ENCODE measurements around the gene OPCML. TPM values are rescaled to one million over a fixed set of nuclear protein-coding genes. Genes with fewer than 3 reads are reported as not detected.

Gene OPCML
- total RNA-seq, 1 experiment from 2014 or later, result 0.07 TPM

DNA sequence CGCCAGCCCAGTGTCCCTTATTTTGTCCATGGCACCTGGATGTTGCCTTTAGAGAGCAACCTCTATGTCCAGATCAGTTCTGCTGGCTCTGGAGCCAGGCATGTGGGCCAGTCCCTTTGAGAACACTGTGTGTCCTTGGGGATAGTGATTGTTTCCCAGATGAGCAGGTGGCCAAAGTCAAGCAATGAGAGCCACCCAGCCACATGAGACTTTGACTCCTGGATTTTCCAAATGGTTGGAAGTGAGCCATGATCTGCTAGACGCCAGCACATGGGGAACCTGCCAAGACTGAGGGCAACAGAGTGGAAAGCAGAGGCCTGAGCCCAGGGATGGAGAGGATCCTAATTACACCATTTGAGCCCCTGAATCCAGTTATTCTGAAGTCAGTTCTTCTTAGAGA, 479.8 kb downstream of the OPCML start:
- DNase-seq (ENCODE audit: low read depth), result no peak
- in situ Hi-C loops (cut with HindIII; ENCODE audit: low pct_unique_long_range_greater_than_20kb, low sequenced_read_pairs), result no loop called here

GRCh38 chr11:133049244-133050019, 482.9 kb downstream of the OPCML start:
- in situ Hi-C loops (cut with HindIII; ENCODE audit: low pct_unique_long_range_greater_than_20kb, low sequenced_read_pairs), result no loop called here
- no peak for DNase-seq (ENCODE audit: low read depth)

GRCh38 chr11:133048270-133048669, 484.0 kb downstream of the OPCML start:
- DNase-seq (ENCODE audit: low read depth), result no peak
- in situ Hi-C loops (cut with HindIII; ENCODE audit: low pct_unique_long_range_greater_than_20kb, low sequenced_read_pairs), result no loop called here

GRCh38 chr11:133047771-133048115, 484.6 kb downstream of the OPCML start:
- in situ Hi-C loops (cut with HindIII; ENCODE audit: low pct_unique_long_range_greater_than_20kb, low sequenced_read_pairs), result no loop called here
- no peak for DNase-seq (ENCODE audit: low read depth)

DNA sequence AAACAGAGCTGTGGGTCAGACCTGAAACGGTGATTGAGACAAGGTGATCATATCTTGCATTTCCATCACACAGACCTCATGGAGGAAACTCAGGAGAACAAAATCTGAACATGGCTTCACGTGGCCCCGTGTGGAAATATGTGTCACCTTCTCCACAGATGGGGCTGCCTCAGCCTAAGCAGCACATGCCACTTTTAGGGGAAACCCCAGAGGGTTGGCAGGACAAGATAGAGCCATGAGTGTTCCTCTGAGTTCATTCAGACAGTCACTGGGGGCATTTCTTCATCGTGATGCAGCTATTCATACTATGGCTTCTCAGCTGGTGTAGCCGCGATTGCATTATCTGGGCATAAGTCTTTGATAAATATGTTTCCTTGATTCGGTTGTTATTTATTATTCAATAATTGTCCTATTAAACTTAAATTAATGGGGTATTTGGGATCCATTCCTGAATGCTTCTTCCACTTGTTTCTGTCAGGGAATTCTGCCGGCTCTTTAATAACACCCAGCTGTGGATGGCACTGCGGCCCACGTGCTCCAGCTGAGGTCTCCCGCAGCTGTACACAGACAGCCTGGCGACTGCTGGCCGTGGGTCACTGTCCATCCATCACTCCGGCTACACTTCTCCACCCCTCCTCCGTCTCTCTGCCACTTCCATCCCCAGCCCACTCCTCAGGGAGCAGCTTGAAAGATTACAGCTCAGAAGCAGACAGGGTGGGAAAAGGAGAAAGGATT, 485.1 kb downstream of the OPCML start:
- in situ Hi-C loops (cut with HindIII; ENCODE audit: low pct_unique_long_range_greater_than_20kb, low sequenced_read_pairs), result no loop called here
- no peak for DNase-seq (ENCODE audit: low read depth)

- DNase-seq (ENCODE audit: low read depth), result no peak
- in situ Hi-C loops (cut with HindIII; ENCODE audit: low pct_unique_long_range_greater_than_20kb, low sequenced_read_pairs), result no loop called here
These were observed 486.0 kb downstream of the OPCML start for GRCh38 chr11:133046252-133046651.

DNA sequence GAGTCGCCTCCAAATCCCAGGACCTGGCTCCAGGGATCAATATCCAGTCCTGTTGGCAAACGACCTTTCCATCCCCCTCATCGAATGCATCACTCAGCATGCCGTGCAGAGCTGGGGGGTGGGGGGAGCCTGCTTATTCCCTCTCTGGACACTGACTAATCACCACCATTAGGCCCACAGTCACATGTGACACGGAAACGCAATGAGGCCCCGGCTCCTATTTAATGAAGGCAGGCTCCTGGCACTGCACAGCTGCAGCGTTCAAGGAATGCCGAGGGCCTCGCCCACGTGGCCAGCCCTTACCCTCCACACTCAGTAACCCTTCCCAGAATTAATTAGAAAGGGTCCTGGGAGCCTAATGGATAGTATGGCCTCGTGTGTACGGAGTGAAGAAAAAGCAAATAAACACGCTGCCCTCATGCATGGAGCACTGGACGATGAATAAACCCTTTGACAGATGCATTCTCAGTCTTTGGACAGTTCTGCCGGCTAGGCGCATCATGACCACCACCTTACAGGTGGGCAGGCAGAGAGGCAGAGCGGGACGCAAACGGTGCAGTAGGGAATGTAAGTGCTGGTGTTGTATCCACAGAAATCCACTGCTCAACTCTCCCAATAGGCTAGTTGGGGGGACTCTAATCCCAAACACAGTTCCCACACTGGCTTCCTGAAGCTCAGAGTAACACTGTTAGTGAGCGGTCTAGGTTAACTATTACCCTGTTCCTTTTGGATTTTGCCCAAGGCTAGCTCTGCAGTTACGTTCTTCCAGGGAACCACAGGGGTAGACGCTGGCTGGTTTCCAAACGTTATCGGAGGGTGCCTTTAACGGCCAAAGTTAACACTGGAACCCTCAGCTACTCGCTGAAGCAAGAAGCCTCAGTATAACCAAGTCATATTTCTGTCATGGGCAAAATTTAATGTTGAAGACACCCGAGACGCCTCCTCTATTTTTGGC, 490.1 kb downstream of the OPCML start:
- in situ Hi-C loops (cut with HindIII; ENCODE audit: low pct_unique_long_range_greater_than_20kb, low sequenced_read_pairs), result no loop called here
- peak; percentile 43 for DNase-seq (ENCODE audit: low read depth)

- DNase-seq (ENCODE audit: low read depth), result no peak
- in situ Hi-C loops (cut with HindIII; ENCODE audit: low pct_unique_long_range_greater_than_20kb, low sequenced_read_pairs), result no loop called here
These were observed 491.1 kb downstream of the OPCML start for GRCh38 chr11:133041181-133041580.

DNA sequence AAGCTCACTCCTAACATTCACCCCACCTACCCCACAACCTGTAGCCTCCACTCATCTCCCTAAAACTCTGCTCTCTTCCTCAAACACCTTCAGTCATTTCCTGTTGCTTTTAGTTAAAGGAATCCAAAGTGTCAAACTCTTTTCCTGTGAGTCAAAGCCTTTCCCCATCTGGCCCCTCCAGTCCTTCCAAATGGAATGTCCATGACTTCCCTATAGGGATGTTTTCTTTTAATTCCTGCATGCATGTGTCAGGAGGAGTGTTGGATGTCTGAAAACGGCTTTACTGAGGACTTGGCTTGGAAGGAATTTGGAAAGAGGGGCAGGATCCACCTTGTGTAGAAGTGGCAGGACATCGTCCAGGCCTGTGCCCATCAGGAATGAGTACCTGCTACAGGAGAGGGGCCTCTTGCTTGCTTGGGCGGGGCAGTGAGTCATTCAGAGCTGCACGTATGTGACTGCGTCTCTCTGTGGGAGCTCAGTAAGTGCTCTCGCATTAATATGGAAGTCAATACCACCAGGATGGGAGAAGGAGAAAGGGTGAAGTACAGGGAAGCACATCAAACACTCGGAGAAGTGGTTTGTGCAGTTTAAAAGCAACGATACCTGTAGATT, 491.9 kb downstream of the OPCML start:
- DNase-seq (ENCODE audit: low read depth), result no peak
- in situ Hi-C loops (cut with HindIII; ENCODE audit: low pct_unique_long_range_greater_than_20kb, low sequenced_read_pairs), result no loop called here

- in situ Hi-C loops (cut with HindIII; ENCODE audit: low pct_unique_long_range_greater_than_20kb, low sequenced_read_pairs), result no loop called here
- no peak for DNase-seq (ENCODE audit: low read depth)
These were observed 493.5 kb downstream of the OPCML start for GRCh38 chr11:133038850-133039249.

- no peak for DNase-seq (ENCODE audit: low read depth)
- in situ Hi-C loops (cut with HindIII; ENCODE audit: low pct_unique_long_range_greater_than_20kb, low sequenced_read_pairs), result no loop called here
These were observed 497.4 kb downstream of the OPCML start for GRCh38 chr11:133034929-133035328.

- no peak for DNase-seq (ENCODE audit: low read depth)
- in situ Hi-C loops (cut with HindIII; ENCODE audit: low pct_unique_long_range_greater_than_20kb, low sequenced_read_pairs), result no loop called here
These were observed 503.2 kb downstream of the OPCML start for GRCh38 chr11:133029107-133029506.

DNA sequence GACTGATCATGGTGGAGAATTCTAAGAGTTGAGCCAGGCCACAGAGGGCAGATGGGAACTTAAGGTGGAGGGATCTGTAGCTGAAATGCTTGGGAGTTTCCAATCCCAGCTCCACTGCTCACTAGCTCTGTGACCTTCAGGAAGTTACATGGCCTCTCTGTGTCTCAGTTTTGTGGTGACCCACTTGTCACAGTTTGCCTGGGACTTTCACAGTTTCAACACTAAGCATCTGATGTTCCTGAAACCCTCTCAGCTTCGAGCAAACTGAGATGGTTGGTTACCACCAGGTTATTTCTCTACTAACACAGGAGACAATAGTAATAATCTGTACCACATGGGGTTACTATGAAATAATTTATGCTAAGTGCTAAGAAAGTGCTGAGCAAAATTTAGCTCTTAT, 505.3 kb downstream of the OPCML start:
- no peak for DNase-seq (ENCODE audit: low read depth)
- in situ Hi-C loops (cut with HindIII; ENCODE audit: low pct_unique_long_range_greater_than_20kb, low sequenced_read_pairs), result no loop called here

DNA sequence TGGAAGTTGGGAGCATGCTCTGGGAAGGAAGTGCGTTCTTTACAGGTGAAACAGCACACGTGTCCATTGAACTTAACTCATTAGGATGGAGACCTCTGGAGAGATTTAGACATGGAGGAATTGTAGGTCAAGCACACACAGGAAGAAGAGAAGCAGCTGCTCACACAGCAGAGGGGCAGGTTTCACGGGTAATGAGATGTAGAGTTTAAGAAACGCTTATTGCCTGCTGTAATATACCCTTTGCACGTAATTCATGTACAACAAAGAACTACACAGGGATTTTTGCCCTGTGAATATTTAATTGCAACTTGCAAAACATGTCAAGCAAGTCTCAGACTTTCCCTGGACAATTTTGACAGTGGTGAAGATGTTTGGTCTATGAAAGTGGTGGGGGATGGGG, 508.0 kb downstream of the OPCML start:
- in situ Hi-C loops (cut with HindIII; ENCODE audit: low pct_unique_long_range_greater_than_20kb, low sequenced_read_pairs), result no loop called here
- no peak for DNase-seq (ENCODE audit: low read depth)

DNA sequence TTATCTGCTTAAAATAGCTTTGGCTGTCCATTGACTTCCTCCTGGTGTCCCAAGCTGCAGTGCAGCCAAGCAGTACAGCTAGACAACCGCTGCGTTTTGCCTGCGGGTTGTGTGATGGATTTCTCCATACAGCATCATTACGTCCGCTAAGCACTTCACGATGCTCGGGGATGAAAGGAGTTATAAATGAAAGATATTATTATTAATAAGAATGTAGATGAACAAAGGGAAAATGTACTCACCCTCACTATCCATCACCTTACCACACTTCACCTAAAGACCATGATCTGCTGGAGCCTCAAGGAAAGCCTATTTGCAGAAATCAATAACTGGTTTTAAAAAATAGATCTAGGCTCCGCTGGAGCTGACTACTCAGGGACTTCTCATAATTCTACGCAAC, 509.1 kb downstream of the OPCML start:
- in situ Hi-C loops (cut with HindIII; ENCODE audit: low pct_unique_long_range_greater_than_20kb, low sequenced_read_pairs), result no loop called here
- DNase-seq (ENCODE audit: low read depth), result no peak

DNA sequence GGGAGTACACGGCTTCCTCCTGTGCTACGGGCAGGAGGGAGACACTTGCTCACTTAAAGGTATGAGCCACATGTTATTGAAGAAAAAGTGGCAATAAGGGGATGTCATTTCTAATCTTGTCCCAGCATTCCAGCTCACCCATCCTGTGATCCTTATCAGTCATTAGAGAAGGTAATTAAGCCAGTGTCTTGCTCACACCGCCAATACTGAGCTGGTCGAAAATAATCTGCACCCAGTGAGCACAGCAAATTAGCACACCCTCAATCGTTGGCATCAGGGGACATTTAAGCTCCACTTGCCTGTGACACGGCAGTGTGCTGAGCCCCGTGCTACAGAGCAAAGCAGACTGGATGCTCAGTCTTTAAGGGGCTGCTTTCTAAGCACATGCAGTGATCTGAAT, 510.7 kb downstream of the OPCML start:
- in situ Hi-C loops (cut with HindIII; ENCODE audit: low pct_unique_long_range_greater_than_20kb, low sequenced_read_pairs), result no loop called here
- DNase-seq (ENCODE audit: low read depth), result no peak

DNA sequence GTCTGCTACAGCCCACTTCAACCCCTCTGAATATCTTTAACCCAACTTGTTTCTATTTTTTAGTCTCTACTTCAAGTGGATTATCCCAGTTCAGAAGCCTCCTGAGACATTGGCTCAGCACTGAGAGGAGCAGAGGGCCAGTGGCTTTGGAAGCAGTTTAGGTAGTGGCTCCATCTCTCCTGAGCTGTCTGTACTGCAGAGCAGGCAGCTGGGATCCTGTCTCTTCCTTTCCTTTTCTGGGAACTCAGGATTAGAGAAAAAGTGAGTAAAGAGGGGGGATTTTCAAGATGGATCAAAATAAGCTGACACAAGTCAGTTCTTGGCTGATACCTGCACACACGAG, 512.0 kb downstream of the OPCML start:
- in situ Hi-C loops (cut with HindIII; ENCODE audit: low pct_unique_long_range_greater_than_20kb, low sequenced_read_pairs), result no loop called here
- DNase-seq (ENCODE audit: low read depth), result no peak

DNA sequence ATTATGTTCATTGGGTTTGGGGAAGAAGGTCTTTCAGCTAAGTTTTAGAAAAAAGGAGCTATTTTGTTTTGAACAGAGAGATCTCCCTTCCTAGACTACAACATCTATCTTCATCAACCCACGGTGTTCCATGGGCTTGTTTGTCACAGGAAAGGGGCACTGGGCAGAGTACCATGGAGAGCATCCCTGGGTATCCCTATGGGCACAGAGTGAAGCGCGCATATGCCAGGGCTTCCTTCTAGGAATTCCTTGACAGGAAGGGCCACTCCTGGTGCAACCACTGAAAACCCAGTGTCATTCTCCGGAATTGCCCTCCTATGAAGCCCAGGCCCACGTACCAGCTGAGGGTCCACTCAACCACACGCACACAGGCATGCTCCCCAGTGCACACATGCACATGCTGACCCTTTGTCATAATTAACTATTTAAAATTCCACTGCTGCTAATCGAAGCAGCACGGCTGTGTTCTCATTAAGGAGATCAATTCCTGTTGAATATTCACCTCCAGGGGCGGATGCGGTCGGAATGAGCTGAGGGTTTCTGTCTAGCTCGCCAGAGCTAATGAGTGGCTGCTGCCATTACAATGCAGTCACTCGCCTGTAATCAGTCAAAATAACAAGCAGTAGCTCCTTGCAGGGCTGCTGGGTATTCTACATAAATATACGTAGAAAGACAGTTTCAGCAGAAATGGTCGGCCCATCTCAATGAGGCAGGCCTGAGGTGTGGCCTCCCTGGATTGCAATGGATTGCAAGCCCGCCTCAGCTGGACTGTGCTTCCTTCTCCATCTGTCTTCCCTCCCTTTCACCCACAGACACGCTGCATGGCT, 512.5 kb downstream of the OPCML start:
- in situ Hi-C loops (cut with HindIII; ENCODE audit: low pct_unique_long_range_greater_than_20kb, low sequenced_read_pairs), result no loop called here
- DNase-seq (ENCODE audit: low read depth), result no peak
